HepG2 (cell line): ENCODE results near the gene RPL27A. TPM values are rescaled to one million over a fixed set of nuclear protein-coding genes. Genes with fewer than 3 reads are reported as not detected.

Experiments used
- AHR ChIP-seq: IDR thresholded peaks from 2 replicates; pipeline ENCODE4 v1.6.1; 2018; ENCODE audit warnings: missing genetic modification reagents, missing compliant biosample characterization
- ARHGAP35 ChIP-seq: sonication (generic); formaldehyde crosslinking; IDR thresholded peaks from 2 replicates; pipeline ENCODE4 v1.9.0; 2022; ENCODE audit warnings: mild to moderate bottlenecking, inconsistent platforms, moderate library complexity, missing genetic modification reagents, borderline replicate concordance
- BORCS8-MEF2B ChIP-seq: sonication (generic); formaldehyde crosslinking; IDR thresholded peaks from 2 replicates; pipeline ENCODE4 v1.8.0; 2022; ENCODE audit warnings: mild to moderate bottlenecking, missing genetic modification reagents
- KAT8 ChIP-seq: IDR thresholded peaks from 2 replicates; pipeline ENCODE4 v1.6.1; 2016; ENCODE audit warnings: missing genetic modification reagents, missing compliant biosample characterization
- KMT2A ChIP-seq: sonication (generic); formaldehyde crosslinking; IDR thresholded peaks from 2 replicates; pipeline ENCODE4 v1.4.0; 2020; ENCODE audit warnings: missing genetic modification reagents
- REXO4 ChIP-seq: sonication (generic); formaldehyde crosslinking; IDR thresholded peaks from 2 replicates; pipeline ENCODE4 v1.8.0; 2022; ENCODE audit warnings: missing genetic modification reagents, mild to moderate bottlenecking, borderline replicate concordance
- ZFP1 ChIP-seq: IDR thresholded peaks from 2 replicates; pipeline ENCODE4 v1.6.1; 2016
- ZMYM3 ChIP-seq: sonication (generic); formaldehyde crosslinking; IDR thresholded peaks from 2 replicates; pipeline ENCODE4 v1.5.1; 2020; ENCODE audit warnings: mild to moderate bottlenecking, missing genetic modification reagents
- ZNF441 ChIP-seq: sonication (generic); formaldehyde crosslinking; IDR thresholded peaks from 2 replicates; pipeline ENCODE4 v1.7.0; 2021; ENCODE audit warnings: missing genetic modification reagents, borderline replicate concordance
- ZNF614 ChIP-seq: IDR thresholded peaks from 2 replicates; pipeline ENCODE4 v1.6.1; 2018; ENCODE audit warnings: missing biosample characterization, missing genetic modification reagents, inconsistent platforms, borderline replicate concordance
- ZNF678 ChIP-seq: sonication (generic); formaldehyde crosslinking; IDR thresholded peaks from 2 replicates; pipeline ENCODE4 v1.4.0; 2020; ENCODE audit warnings: mild to moderate bottlenecking, missing genetic modification reagents
- ZNF775 ChIP-seq: sonication (generic); formaldehyde crosslinking; IDR thresholded peaks from 2 replicates; pipeline ENCODE4 v1.4.0; 2020; ENCODE audit warnings: missing genetic modification reagents, mild to moderate bottlenecking, moderate library complexity, borderline replicate concordance
- polyA plus RNA-seq, 8 experiments: library from polyadenylated mRNA; depleted of rRNA in 3 of 8; stranded (reverse) in 7 of 8; unstranded in 1 of 8; fragments of >200 nt; fragmentation: Illumina TruSeq in 4 of 8; extraction: Trizol in 4 of 8; gene quantifications; 2 replicates each; pipeline versions ENCODE4 v1.2.1 to v1.2.3, GENCODE V29; 2011 to 2016; ENCODE audit warnings: low read depth in 4 of 8, missing spikeins in 1 of 8, mixed read lengths in 1 of 8; ENCODE audit not compliant: insufficient read depth in 1 of 8
- total RNA-seq, 5 experiments: library from RNA; depleted of rRNA; stranded (reverse); fragments of >200 nt; fragmentation: Illumina TruSeq; extraction: Trizol; gene quantifications; 2 replicates each; pipeline ENCODE4 v1.2.3, GENCODE V29; 2016; ENCODE audit warnings: low read depth in 1 of 5
- TF ChIP-seq, protein P1 (sequence below): IDR thresholded peaks from 2 replicates; pipeline ENCODE4 v1.6.1; 2016
- TF ChIP-seq, protein P2 (sequence below): IDR thresholded peaks from 2 replicates; pipeline ENCODE4 v1.6.1; 2016; ENCODE audit warnings: low read depth
- TF ChIP-seq, protein P3 (sequence below): conservative IDR thresholded peaks from 2 replicates; pipeline ENCODE4 v1.6.1; 2018; ENCODE audit warnings: missing genetic modification reagents
- TF ChIP-seq, protein P4 (sequence below): sonication (generic); formaldehyde crosslinking; conservative IDR thresholded peaks from 2 replicates; pipeline ENCODE4 v1.4.0; 2020; ENCODE audit warnings: missing genetic modification reagents
- TF ChIP-seq, protein P5 (sequence below): sonication (generic); formaldehyde crosslinking; IDR thresholded peaks from 2 replicates; pipeline ENCODE4 v1.4.0; 2020; ENCODE audit warnings: mild to moderate bottlenecking, low read depth, missing genetic modification reagents
- TF ChIP-seq, protein P6 (sequence below): sonication (generic); formaldehyde crosslinking; IDR thresholded peaks from 2 replicates; pipeline ENCODE4 v1.4.0; 2020; ENCODE audit warnings: missing genetic modification reagents
- TF ChIP-seq, protein P7 (sequence below): sonication (generic); formaldehyde crosslinking; IDR thresholded peaks from 2 replicates; pipeline ENCODE4 v1.8.1; 2023; ENCODE audit warnings: mild to moderate bottlenecking, missing genetic modification reagents

The RPL27A gene
- total and polyA plus RNA-seq, 2 of the 13 experiments (the other 11 are each of a cell fraction or from before 2014, with no cell fraction given): 1,531 to 2,153 TPM

DNA sequence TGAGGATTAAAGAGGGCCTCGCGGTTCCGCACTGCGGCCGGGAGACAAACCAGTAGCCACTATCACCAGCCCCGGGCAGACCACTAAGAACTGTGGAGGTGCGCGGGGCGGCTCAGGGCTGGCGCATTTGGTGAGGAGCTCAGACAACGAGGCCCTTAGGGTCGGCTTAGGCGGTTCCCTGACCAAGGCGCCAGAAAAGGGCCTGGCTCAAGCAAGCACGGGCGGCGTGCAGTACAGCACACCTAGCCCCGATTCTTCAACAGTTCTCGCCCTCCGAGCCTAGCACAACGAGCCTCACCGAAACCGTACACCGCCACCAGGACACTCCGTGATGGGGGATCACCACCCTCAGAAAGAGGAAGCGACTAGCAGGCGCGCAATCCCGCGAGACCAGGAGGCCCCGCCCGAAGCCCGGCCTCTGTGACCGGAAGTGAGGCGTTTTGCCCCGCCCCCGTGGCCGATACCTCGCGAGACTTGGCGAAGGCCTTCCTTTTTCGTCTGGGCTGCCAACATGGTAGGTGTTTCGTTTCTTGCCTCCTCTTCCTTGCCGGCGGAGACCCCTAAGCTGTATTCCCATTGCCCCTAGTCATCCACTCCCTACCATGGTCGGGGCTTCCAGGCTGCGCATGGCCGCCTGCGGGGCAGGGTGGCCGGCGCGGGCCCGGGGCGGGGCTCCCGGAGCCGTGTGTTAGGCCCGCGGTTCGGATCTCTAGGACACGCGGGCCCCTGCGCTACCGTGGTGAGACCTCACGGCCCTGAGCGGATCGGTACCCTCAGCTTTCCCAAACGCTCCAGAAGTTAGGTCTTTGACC is at the start of gene RPL27A, which contains the start of gene TRIM66 (continued):
- TF ChIP-seq ZNF441 (CRISPR knock-in tag): peak; percentile 27; the same call in 1 of the 2 replicates
- TF ChIP-seq KMT2A (CRISPR knock-in tag): peak; percentile 74
- no peak; the same call in 1 of the 2 replicates for TF ChIP-seq AHR (CRISPR knock-in tag)
- TF ChIP-seq ARHGAP35: no peak
- TF ChIP-seq, protein P1, sequence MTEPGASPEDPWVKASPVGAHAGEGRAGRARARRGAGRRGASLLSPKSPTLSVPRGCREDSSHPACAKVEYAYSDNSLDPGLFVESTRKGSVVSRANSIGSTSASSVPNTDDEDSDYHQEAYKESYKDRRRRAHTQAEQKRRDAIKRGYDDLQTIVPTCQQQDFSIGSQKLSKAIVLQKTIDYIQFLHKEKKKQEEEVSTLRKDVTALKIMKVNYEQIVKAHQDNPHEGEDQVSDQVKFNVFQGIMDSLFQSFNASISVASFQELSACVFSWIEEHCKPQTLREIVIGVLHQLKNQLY (CRISPR knock-in tag): 0 out of 2 replicates have a peak, but pooled peaks have one; percentile 39
- TF ChIP-seq, protein P2, sequence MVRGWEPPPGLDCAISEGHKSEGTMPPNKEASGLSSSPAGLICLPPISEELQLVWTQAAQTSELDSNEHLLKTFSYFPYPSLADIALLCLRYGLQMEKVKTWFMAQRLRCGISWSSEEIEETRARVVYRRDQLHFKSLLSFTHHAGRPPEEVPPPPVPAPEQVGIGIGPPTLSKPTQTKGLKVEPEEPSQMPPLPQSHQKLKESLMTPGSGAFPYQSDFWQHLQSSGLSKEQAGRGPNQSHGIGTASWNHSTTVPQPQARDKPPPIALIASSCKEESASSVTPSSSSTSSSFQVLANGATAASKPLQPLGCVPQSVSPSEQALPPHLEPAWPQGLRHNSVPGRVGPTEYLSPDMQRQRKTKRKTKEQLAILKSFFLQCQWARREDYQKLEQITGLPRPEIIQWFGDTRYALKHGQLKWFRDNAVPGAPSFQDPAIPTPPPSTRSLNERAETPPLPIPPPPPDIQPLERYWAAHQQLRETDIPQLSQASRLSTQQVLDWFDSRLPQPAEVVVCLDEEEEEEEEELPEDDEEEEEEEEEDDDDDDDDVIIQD (CRISPR knock-in tag): 0 out of 2 replicates have a peak, but pooled peaks have one; percentile 5
- peak; percentile 95 for TF ChIP-seq KAT8
- TF ChIP-seq, protein P3, sequence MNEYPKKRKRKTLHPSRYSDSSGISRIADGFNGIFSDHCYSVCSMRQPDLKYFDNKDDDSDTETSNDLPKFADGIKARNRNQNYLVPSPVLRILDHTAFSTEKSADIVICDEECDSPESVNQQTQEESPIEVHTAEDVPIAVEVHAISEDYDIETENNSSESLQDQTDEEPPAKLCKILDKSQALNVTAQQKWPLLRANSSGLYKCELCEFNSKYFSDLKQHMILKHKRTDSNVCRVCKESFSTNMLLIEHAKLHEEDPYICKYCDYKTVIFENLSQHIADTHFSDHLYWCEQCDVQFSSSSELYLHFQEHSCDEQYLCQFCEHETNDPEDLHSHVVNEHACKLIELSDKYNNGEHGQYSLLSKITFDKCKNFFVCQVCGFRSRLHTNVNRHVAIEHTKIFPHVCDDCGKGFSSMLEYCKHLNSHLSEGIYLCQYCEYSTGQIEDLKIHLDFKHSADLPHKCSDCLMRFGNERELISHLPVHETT (CRISPR knock-in tag): peak; percentile 59; the same call in 1 of the 2 replicates
- no peak for TF ChIP-seq REXO4 (CRISPR knock-in tag)
- no peak for TF ChIP-seq ZFP1 (CRISPR knock-in tag)
- peak; percentile 30; the same call in 1 of the 2 replicates for TF ChIP-seq ZNF614 (CRISPR knock-in tag)
- peak; percentile 68; the same call in 1 of the 2 replicates for TF ChIP-seq BORCS8-MEF2B
- TF ChIP-seq, protein P4, sequence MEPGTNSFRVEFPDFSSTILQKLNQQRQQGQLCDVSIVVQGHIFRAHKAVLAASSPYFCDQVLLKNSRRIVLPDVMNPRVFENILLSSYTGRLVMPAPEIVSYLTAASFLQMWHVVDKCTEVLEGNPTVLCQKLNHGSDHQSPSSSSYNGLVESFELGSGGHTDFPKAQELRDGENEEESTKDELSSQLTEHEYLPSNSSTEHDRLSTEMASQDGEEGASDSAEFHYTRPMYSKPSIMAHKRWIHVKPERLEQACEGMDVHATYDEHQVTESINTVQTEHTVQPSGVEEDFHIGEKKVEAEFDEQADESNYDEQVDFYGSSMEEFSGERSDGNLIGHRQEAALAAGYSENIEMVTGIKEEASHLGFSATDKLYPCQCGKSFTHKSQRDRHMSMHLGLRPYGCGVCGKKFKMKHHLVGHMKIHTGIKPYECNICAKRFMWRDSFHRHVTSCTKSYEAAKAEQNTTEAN: no peak
- TF ChIP-seq, protein P5, sequence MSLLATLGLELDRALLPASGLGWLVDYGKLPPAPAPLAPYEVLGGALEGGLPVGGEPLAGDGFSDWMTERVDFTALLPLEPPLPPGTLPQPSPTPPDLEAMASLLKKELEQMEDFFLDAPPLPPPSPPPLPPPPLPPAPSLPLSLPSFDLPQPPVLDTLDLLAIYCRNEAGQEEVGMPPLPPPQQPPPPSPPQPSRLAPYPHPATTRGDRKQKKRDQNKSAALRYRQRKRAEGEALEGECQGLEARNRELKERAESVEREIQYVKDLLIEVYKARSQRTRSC (CRISPR knock-in tag): no peak
- TF ChIP-seq ZNF775 (CRISPR knock-in tag): no peak
- TF ChIP-seq, protein P6, sequence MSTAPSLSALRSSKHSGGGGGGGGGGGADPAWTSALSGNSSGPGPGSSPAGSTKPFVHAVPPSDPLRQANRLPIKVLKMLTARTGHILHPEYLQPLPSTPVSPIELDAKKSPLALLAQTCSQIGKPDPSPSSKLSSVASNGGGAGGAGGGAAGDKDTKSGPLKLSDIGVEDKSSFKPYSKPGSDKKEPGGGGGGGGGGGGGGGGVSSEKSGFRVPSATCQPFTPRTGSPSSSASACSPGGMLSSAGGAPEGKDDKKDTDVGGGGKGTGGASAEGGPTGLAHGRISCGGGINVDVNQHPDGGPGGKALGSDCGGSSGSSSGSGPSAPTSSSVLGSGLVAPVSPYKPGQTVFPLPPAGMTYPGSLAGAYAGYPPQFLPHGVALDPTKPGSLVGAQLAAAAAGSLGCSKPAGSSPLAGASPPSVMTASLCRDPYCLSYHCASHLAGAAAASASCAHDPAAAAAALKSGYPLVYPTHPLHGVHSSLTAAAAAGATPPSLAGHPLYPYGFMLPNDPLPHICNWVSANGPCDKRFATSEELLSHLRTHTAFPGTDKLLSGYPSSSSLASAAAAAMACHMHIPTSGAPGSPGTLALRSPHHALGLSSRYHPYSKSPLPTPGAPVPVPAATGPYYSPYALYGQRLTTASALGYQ (CRISPR knock-in tag): 0 out of 2 replicates have a peak, but pooled peaks have one; percentile 16
- peak; percentile 76 for TF ChIP-seq ZNF678 (CRISPR knock-in tag)
- peak; percentile 40; the same call in 1 of the 2 replicates for TF ChIP-seq ZMYM3 (CRISPR knock-in tag)
- TF ChIP-seq, protein P7, sequence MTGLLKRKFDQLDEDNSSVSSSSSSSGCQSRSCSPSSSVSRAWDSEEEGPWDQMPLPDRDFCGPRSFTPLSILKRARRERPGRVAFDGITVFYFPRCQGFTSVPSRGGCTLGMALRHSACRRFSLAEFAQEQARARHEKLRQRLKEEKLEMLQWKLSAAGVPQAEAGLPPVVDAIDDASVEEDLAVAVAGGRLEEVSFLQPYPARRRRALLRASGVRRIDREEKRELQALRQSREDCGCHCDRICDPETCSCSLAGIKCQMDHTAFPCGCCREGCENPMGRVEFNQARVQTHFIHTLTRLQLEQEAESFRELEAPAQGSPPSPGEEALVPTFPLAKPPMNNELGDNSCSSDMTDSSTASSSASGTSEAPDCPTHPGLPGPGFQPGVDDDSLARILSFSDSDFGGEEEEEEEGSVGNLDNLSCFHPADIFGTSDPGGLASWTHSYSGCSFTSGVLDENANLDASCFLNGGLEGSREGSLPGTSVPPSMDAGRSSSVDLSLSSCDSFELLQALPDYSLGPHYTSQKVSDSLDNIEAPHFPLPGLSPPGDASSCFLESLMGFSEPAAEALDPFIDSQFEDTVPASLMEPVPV: no peak
